Renal cortex interstitium (tissue), 11 donors: ENCODE results near the gene PARP3. TPM values are rescaled to one million over a fixed set of nuclear protein-coding genes. Genes with fewer than 3 reads are reported as not detected.
A peak's percentile ranks its signal among the peaks of the same experiment; 100 is the strongest.

ENCODE experiments used
- DNase-seq, 11 donors: peaks; one replicate each; pipeline ENCODE4 v3.0.0-alpha.2; 2013; ENCODE audit warnings: low read depth in 9 of 11, low spot score in 4 of 11; ENCODE audit errors: extremely low read depth in 1 of 11
- polyA plus RNA-seq, 3 donors: library from polyadenylated mRNA; unstranded; fragments of 120-200 nt; gene quantifications; one replicate each; pipeline ENCODE4 v1.2.1, GENCODE V29; 2013; ENCODE audit not compliant: insufficient read length in 3 of 3

The PARP3 gene
- polyA plus RNA-seq, 3 donors = 15.8 to 18.4 (median 16.8) TPM

- DNase-seq = no peak
Observed at GRCh38 chr3:51994530-51994929, 52.4 kb downstream of the PARP3 start.

GRCh38 chr3:51995346-51996163 is 53.4 kb downstream of the PARP3 start, which contains the start of gene RPL29:
Gene RPL29, minus strand, starts transcription at chr3:51995895. Its CDS starts 434 bp downstream, at chr3:51995461.
- DNase-seq = peak in 10 of 11 donors; percentile 86 to 96 (median 93)

GRCh38 chr3:51997172-51997571 is 55.0 kb downstream of the PARP3 start:
- no peak for DNase-seq

- DNase-seq = no peak
Observed at GRCh38 chr3:51997935-51998596, 55.9 kb downstream of the PARP3 start.

Other genes starting within 250 kb of the PARP3 start
- gene GRM2, start 235.3 kb upstream of the PARP3 start, polyA plus RNA-seq = under 1 TPM; 0.42 to 0.73 (median 0.44) TPM
- gene IQCF6, start 163.1 kb upstream of the PARP3 start, polyA plus RNA-seq = not detected
- not detected for gene IQCF2, start 80.7 kb upstream of the PARP3 start, polyA plus RNA-seq
- gene IQCF5, start 66.8 kb upstream of the PARP3 start, polyA plus RNA-seq = not detected
- not detected for gene IQCF1, start 39.0 kb upstream of the PARP3 start, polyA plus RNA-seq
- 10 to 100 TPM; 18.0 to 22.6 (median 20.3) TPM for gene RRP9, start 459 bp upstream of the PARP3 start, polyA plus RNA-seq
- under 1 TPM; 0.40 to 0.83 (median 0.53) TPM for gene GPR62, start 13.0 kb downstream of the PARP3 start, polyA plus RNA-seq
- gene PCBP4, start 25.1 kb downstream of the PARP3 start, polyA plus RNA-seq = 10 to 100 TPM; 56.0 to 77.4 (median 75.5) TPM
- gene ABHD14B, start 31.7 kb downstream of the PARP3 start, polyA plus RNA-seq = 10 to 100 TPM; 64.8 to 87.7 (median 83.3) TPM
- gene ABHD14A, start 32.7 kb downstream of the PARP3 start, polyA plus RNA-seq = 10 to 100 TPM; 17.7 to 30.2 (median 28.7) TPM
- 100 to 1,000 TPM in 2 of 3 donors, 10 to 100 TPM in 1; 89.3 to 120 (median 118) TPM for gene ACY1, start 41.2 kb downstream of the PARP3 start, polyA plus RNA-seq
- gene RPL29, start 53.5 kb downstream of the PARP3 start, polyA plus RNA-seq = 1,000 to 10,000 TPM; 1,559 to 1,800 (median 1,682) TPM
- 10 to 100 TPM; 14.8 to 19.0 (median 16.2) TPM for gene DUSP7, start 114.2 kb downstream of the PARP3 start, polyA plus RNA-seq
- 10 to 100 TPM in 1 of 3 donors, 1 to 10 TPM in 2; 7.0 to 10.6 (median 8.5) TPM for gene POC1A, start 212.1 kb downstream of the PARP3 start, polyA plus RNA-seq